ENCODE results near the gene FAM193A.

The FAM193A gene

GRCh38 chr4:2713337-2713736 is 176.9 kb downstream of the FAM193A start:
- TF ChIP-seq, protein P1, sequence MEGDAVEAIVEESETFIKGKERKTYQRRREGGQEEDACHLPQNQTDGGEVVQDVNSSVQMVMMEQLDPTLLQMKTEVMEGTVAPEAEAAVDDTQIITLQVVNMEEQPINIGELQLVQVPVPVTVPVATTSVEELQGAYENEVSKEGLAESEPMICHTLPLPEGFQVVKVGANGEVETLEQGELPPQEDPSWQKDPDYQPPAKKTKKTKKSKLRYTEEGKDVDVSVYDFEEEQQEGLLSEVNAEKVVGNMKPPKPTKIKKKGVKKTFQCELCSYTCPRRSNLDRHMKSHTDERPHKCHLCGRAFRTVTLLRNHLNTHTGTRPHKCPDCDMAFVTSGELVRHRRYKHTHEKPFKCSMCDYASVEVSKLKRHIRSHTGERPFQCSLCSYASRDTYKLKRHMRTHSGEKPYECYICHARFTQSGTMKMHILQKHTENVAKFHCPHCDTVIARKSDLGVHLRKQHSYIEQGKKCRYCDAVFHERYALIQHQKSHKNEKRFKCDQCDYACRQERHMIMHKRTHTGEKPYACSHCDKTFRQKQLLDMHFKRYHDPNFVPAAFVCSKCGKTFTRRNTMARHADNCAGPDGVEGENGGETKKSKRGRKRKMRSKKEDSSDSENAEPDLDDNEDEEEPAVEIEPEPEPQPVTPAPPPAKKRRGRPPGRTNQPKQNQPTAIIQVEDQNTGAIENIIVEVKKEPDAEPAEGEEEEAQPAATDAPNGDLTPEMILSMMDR (IDR thresholded peaks at IDR 0.05; ENCODE audit: borderline replicate concordance, control extremely low read depth, extremely low read depth, insufficient read depth, missing control alignments) = no peak
- no peak for DNase-seq (ENCODE audit: low spot score)
- in situ Hi-C loops (cut with MboI; ENCODE audit: low sequenced_read_pairs, unreplicated experiment) = no loop called here

- DNase-seq (ENCODE audit: low spot score) = no peak
- TF ChIP-seq, protein P1 (IDR thresholded peaks at IDR 0.05; ENCODE audit: borderline replicate concordance, control extremely low read depth, extremely low read depth, insufficient read depth, missing control alignments) = no peak
- in situ Hi-C loops (cut with MboI; ENCODE audit: low sequenced_read_pairs, unreplicated experiment) = no loop called here
Measured at GRCh38 chr4:2714061-2714770, 177.8 kb downstream of the FAM193A start.

DNA sequence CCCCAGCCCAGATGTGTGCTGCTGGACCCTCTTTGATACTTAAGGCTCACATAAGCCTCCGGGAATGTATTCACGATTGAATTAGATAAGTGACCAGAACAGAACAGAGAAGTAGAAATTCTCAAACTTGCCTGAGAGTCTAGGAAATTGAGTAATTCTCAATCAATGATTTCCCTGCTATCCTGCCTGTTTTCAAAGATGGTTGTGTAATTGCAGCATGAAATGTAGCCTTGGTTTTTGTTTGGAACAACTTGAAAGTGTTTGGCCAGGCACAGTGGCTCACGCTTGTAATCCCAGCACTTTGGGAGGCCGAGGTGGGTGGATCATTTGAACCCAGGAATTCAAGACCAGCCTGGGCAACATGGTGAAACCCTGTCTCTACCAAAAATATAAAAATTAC is 178.5 kb downstream of the FAM193A start:
- TF ChIP-seq, protein P1 (IDR thresholded peaks at IDR 0.05; ENCODE audit: borderline replicate concordance, control extremely low read depth, extremely low read depth, insufficient read depth, missing control alignments) = no peak
- in situ Hi-C loops (cut with MboI; ENCODE audit: low sequenced_read_pairs, unreplicated experiment) = no loop called here
- no peak for DNase-seq (ENCODE audit: low spot score)

DNA sequence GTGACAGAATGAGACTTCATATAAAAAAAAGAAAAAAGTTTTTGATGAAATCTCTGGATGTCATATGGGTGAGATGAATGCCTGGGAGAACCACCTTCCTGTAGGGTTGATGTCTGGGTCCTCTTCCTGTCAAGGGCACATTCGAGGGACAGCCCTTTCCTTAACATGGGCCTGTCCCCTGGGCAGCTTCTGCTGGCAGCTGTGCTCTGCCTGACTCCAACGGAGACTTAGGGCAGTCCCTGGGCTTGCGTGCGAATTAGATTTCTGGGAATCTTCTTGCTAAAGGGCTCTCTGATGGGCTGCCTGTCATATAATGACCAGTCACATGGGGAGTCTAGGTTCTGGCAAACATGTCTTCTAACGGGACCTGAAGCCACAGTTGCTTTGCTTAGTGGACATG is 179.0 kb downstream of the FAM193A start:
- TF ChIP-seq, protein P1 (IDR thresholded peaks at IDR 0.05; ENCODE audit: borderline replicate concordance, control extremely low read depth, extremely low read depth, insufficient read depth, missing control alignments) = no peak
- in situ Hi-C loops (cut with MboI; ENCODE audit: low sequenced_read_pairs, unreplicated experiment) = no loop called here
- no peak for DNase-seq (ENCODE audit: low spot score)

DNA sequence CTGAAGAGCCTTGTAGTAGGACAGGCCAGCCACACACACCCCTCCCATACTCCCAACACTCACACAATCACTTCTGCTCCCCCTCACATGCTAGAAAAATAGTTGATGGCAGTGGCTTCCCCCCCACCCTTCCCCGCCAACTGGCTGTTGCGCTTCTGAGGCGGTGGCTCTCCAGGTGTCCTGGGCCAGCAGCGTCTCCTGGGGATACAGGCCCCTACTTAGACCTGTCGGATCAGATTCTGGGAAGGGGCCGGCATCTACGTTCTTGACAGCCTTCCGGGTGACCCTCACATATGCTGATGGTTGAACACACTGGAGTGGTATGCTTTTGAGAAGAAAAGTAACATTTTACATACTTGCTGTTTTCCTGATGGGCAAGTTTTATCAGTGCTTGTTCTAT is 179.8 kb downstream of the FAM193A start:
- in situ Hi-C loops (cut with MboI; ENCODE audit: low sequenced_read_pairs, unreplicated experiment) = no loop called here
- TF ChIP-seq, protein P1 (IDR thresholded peaks at IDR 0.05; ENCODE audit: borderline replicate concordance, control extremely low read depth, extremely low read depth, insufficient read depth, missing control alignments) = no peak
- no peak for DNase-seq (ENCODE audit: low spot score)

DNA sequence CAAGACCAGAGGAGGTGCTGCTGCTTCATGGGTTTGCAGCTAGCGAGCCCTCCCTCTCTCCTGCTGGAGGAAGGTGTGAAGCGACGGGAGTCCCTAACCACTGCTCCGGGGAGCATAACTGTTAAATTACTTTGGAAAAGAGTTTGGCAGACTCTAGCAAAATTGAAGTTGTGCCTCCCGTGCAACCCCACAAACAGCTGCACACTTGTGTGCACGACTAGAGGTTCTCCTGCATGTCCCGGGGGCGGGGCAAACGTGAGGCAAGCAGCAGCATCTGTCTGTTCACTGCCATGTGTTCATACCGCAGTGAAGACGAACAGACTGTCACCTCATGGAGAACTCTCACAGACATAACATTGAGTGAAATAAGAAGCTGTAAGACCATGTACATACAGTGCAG is 185.1 kb downstream of the FAM193A start:
- in situ Hi-C loops (cut with MboI; ENCODE audit: low sequenced_read_pairs, unreplicated experiment) = no loop called here
- DNase-seq (ENCODE audit: low spot score) = no peak
- TF ChIP-seq, protein P1 (IDR thresholded peaks at IDR 0.05; ENCODE audit: borderline replicate concordance, control extremely low read depth, extremely low read depth, insufficient read depth, missing control alignments) = no peak

All from GM13976 (cell line).